GM10266 (cell line): ENCODE data around the gene HS3ST5.

Source experiments
- DNase-seq: peaks from one replicate; pipeline ENCODE4 v3.0.0; 2012; ENCODE audit errors: extremely low spot score
- CTCF ChIP-seq: IDR thresholded peaks from 2 replicates; pipeline ENCODE4 v1.5.1; 2012; ENCODE audit warnings: mild to moderate bottlenecking, low read depth; ENCODE audit not compliant: control insufficient read depth, insufficient read depth; ENCODE audit errors: missing control alignments

HS3ST5 gene

GRCh38 chr6:114195631-114196403 lies 147.0 kb downstream of the HS3ST5 start:
- no peak for TF ChIP-seq CTCF
- no peak for DNase-seq

GRCh38 chr6:114195027-114195365 lies 147.8 kb downstream of the HS3ST5 start:
- TF ChIP-seq CTCF: no peak
- DNase-seq: no peak

- no peak for TF ChIP-seq CTCF
- no peak for DNase-seq
Observed at GRCh38 chr6:114194362-114195026, 148.3 kb downstream of the HS3ST5 start.

- DNase-seq: no peak
- no peak for TF ChIP-seq CTCF
Observed at GRCh38 chr6:114187563-114187962, 155.3 kb downstream of the HS3ST5 start.

- DNase-seq: no peak
- TF ChIP-seq CTCF: no peak
Observed at GRCh38 chr6:114181664-114182063, 161.2 kb downstream of the HS3ST5 start.

- TF ChIP-seq CTCF: no peak
- DNase-seq: no peak
Observed at GRCh38 chr6:114179411-114179810, 163.4 kb downstream of the HS3ST5 start.

- no peak for DNase-seq
- TF ChIP-seq CTCF: no peak
Observed at GRCh38 chr6:114176726-114177125, 166.1 kb downstream of the HS3ST5 start.
